H9 (cell line): ENCODE measurements around the gene LY6G5B. TPM values are rescaled to one million over a fixed set of nuclear protein-coding genes. Genes with fewer than 3 reads are reported as not detected.

Source experiments
- DNase-seq: peaks from one replicate; pipeline ENCODE4 v3.0.0-alpha.2; 2017
- H2AFZ ChIP-seq: one replicate; pipeline ENCODE4 v1.6.1; 2013; ENCODE audit warnings: mild to moderate bottlenecking, low read length, control low read depth, moderate library complexity
- H2AK5ac ChIP-seq: 2 replicates; pipeline ENCODE4 v1.6.1; 2013; ENCODE audit warnings: low read length, control low read depth, mixed read lengths; ENCODE audit not compliant: insufficient read length
- H2BK120ac ChIP-seq: one replicate; pipeline ENCODE4 v1.6.1; 2013; ENCODE audit warnings: low read depth, mild to moderate bottlenecking, low read length, control low read depth, inconsistent platforms; ENCODE audit not compliant: poor library complexity, severe bottlenecking
- H2BK12ac ChIP-seq: 2 replicates; pipeline ENCODE4 v1.6.1; 2013; ENCODE audit warnings: low read length, control low read depth, mixed read lengths, low read depth; ENCODE audit not compliant: insufficient read length
- H2BK15ac ChIP-seq: 2 replicates; pipeline ENCODE4 v1.6.1; 2013; ENCODE audit warnings: low read depth, low read length, control low read depth
- H2BK20ac ChIP-seq: one replicate; pipeline ENCODE4 v1.6.1; 2013; ENCODE audit warnings: low read depth, mild to moderate bottlenecking, low read length, control low read depth, inconsistent platforms; ENCODE audit not compliant: poor library complexity, severe bottlenecking
- H2BK5ac ChIP-seq: 2 replicates; pipeline ENCODE4 v1.6.1; 2013; ENCODE audit warnings: low read length, control low read depth, mixed read lengths; ENCODE audit not compliant: insufficient read length
- H3K14ac ChIP-seq: 2 replicates; pipeline ENCODE4 v1.6.1; 2013; ENCODE audit warnings: low read length, control low read depth; ENCODE audit not compliant: insufficient read depth
- H3K18ac ChIP-seq: 2 replicates; pipeline ENCODE4 v1.6.1; 2013; ENCODE audit warnings: low read depth, mild to moderate bottlenecking, mixed read lengths, low read length, control low read depth; ENCODE audit not compliant: insufficient read length
- H3K23ac ChIP-seq: 2 replicates; pipeline ENCODE4 v1.6.1; 2013; ENCODE audit warnings: low read length, control low read depth, mixed read lengths, low read depth; ENCODE audit not compliant: insufficient read length
- H3K23me2 ChIP-seq: 2 replicates; pipeline ENCODE4 v1.6.1; 2013; ENCODE audit warnings: low read depth, mild to moderate bottlenecking, mixed read lengths, low read length, control low read depth; ENCODE audit not compliant: insufficient read length, poor library complexity, severe bottlenecking
- H3K27ac ChIP-seq: 2 replicates; pipeline ENCODE4 v1.5.1; 2013; ENCODE audit warnings: low read length, control low read depth, mixed read lengths, low read depth; ENCODE audit not compliant: insufficient read length
- H3K27me3 ChIP-seq: 2 replicates; pipeline ENCODE4 v1.6.1; 2013; ENCODE audit warnings: low read length, control low read depth, inconsistent platforms; ENCODE audit not compliant: insufficient read depth
- H3K4ac ChIP-seq: 2 replicates; pipeline ENCODE4 v1.6.1; 2013; ENCODE audit warnings: low read depth, mild to moderate bottlenecking, control low read depth, inconsistent platforms, low read length, moderate library complexity
- H3K4me1 ChIP-seq: 2 replicates; pipeline ENCODE4 v1.6.1; 2013; ENCODE audit warnings: low read length, control low read depth, inconsistent platforms; ENCODE audit not compliant: insufficient read depth
- H3K4me2 ChIP-seq: 2 replicates; pipeline ENCODE4 v1.6.1; 2013; ENCODE audit warnings: low read length, control low read depth, mixed read lengths; ENCODE audit not compliant: insufficient read length, insufficient read depth
- H3K56ac ChIP-seq: 2 replicates; pipeline ENCODE4 v1.6.1; 2013; ENCODE audit warnings: low read depth, mild to moderate bottlenecking, mixed read lengths, low read length, control low read depth; ENCODE audit not compliant: insufficient read length
- H3K79me1 ChIP-seq: 2 replicates; pipeline ENCODE4 v1.6.1; 2013; ENCODE audit warnings: low read depth, mild to moderate bottlenecking, moderate library complexity, low read length, control low read depth, inconsistent platforms; ENCODE audit not compliant: insufficient read depth, poor library complexity, severe bottlenecking
- H3K79me2 ChIP-seq: 2 replicates; pipeline ENCODE4 v1.6.1; 2013; ENCODE audit warnings: low read length, control low read depth, inconsistent platforms; ENCODE audit not compliant: insufficient read depth
- H3K9ac ChIP-seq: 2 replicates; pipeline ENCODE4 v1.6.1; 2013; ENCODE audit warnings: low read length, control low read depth, mixed read lengths; ENCODE audit not compliant: insufficient read length; ENCODE audit errors: extremely low read depth
- H3K9me3 ChIP-seq: one replicate; pipeline ENCODE4 v1.6.1; 2013; ENCODE audit warnings: low read depth, low read length, inconsistent platforms; ENCODE audit not compliant: control insufficient read depth
- H3T11ph ChIP-seq: one replicate; pipeline ENCODE4 v1.6.1; 2013; ENCODE audit warnings: mild to moderate bottlenecking, low read length, control low read depth, inconsistent platforms
- H4K20me1 ChIP-seq: one replicate; pipeline ENCODE4 v1.6.1; 2013; ENCODE audit not compliant: control insufficient read depth, insufficient read length, insufficient read depth
- H4K5ac ChIP-seq: 2 replicates; pipeline ENCODE4 v1.6.1; 2013; ENCODE audit warnings: low read depth, mild to moderate bottlenecking, mixed read lengths, low read length, control low read depth; ENCODE audit not compliant: insufficient read length
- H4K8ac ChIP-seq: replicated peaks from 2 replicates; pipeline ENCODE4 v1.6.1; 2013; ENCODE audit warnings: low read length, control low read depth, mixed read lengths, low read depth; ENCODE audit not compliant: insufficient read length
- H4K91ac ChIP-seq: 2 replicates; pipeline ENCODE4 v1.6.1; 2013; ENCODE audit warnings: low read depth, mild to moderate bottlenecking, moderate library complexity, mixed read lengths, low read length, control low read depth; ENCODE audit not compliant: insufficient read length
- H3K27ac Mint-ChIP-seq, 3 experiments: 2 replicates in 2 of 3; 3 replicates in 1 of 3; pipeline ENCODE4 v1.8.0; 2020 to 2021; ENCODE audit warnings: mixed read lengths in 3 of 3, mild to moderate bottlenecking in 1 of 3, moderate library complexity in 1 of 3
- H3K27me3 Mint-ChIP-seq: 2 replicates; pipeline ENCODE4 v1.8.0; 2021; ENCODE audit warnings: low read depth, mild to moderate bottlenecking, moderate library complexity, mixed read lengths
- H3K36me3 Mint-ChIP-seq, 3 experiments: 2 replicates in 2 of 3; 3 replicates in 1 of 3; pipeline ENCODE4 v1.8.0; 2020 to 2021; ENCODE audit warnings: low read depth in 3 of 3, mixed read lengths in 3 of 3; ENCODE audit not compliant: insufficient read depth in 1 of 3
- H3K4me1 Mint-ChIP-seq, 2 experiments: 2 replicates each; pipeline ENCODE4 v1.8.0; 2020; ENCODE audit warnings: mixed read lengths in 2 of 2
- H3K4me3 Mint-ChIP-seq, 2 experiments: 2 replicates in 1 of 2; 3 replicates in 1 of 2; pipeline ENCODE4 v1.8.0; 2020 to 2021; ENCODE audit warnings: mild to moderate bottlenecking in 2 of 2, mixed read lengths in 2 of 2, moderate library complexity in 1 of 2
- H3K9me3 Mint-ChIP-seq, 2 experiments: 2 replicates in 1 of 2; 3 replicates in 1 of 2; pipeline ENCODE4 v1.8.0; 2020; ENCODE audit warnings: mild to moderate bottlenecking in 2 of 2, mixed read lengths in 2 of 2, moderate library complexity in 1 of 2
- CTCF ChIP-seq: fragments of 200-600 bp; sonication (generic); conservative IDR thresholded peaks from 3 replicates; pipeline ENCODE4 v1.8.0; 2021; ENCODE audit warnings: antibody characterized with exemption, mild to moderate bottlenecking
- WGBS: extraction: QIAGEN DNeasy Blood & Tissue Kit; methylation state at CpG from one replicate; pipeline ENCODE4 v1.1.7; 2013; ENCODE audit warnings: missing lambda C conversion rate, low lambda C conversion rate, mixed read lengths; ENCODE audit not compliant: insufficient read length; ENCODE audit errors: extremely low coverage; 5-methylcytosine and 5-hydroxymethylcytosine counted together
- total RNA-seq: library from RNA; stranded (reverse); gene quantifications from 2 replicates; pipeline ENCODE4 v1.2.1, GENCODE V29; 2021

The LY6G5B gene
- total RNA-seq, 1 experiment from 2014 or later, result 21.6 TPM

- H3K36me3 Mint-ChIP-seq, result peaks cover 10 to 19% (median 16%) of the 10 kb centered on the region in 3 experiments; a peak in 6 of 7 replicates
- H3K4me1 Mint-ChIP-seq, result peaks cover 12 to 17% of the 10 kb centered on the region in 2 experiments
- H3K9me3 Mint-ChIP-seq, result no peaks in the 10 kb centered on the region; a peak in 1 of 5 replicates
- Histone ChIP-seq H3T11ph (no peak overlapping the region), H2AK5ac (no peak overlapping the region), H3K27me3 (no peaks in the 10 kb centered on the region; the same call in 1 of the 2 replicates), H3K23ac (no peak overlapping the region), H3K14ac (no peak overlapping the region), H3K4me1 (no peaks in the 10 kb centered on the region), H2BK15ac (no peak overlapping the region), H2BK5ac (no peak overlapping the region), H2AFZ (no peak overlapping the region), H3K4ac (no peak overlapping the region), H2BK12ac (no peak overlapping the region), H4K20me1 (no peaks in the 10 kb centered on the region), H3K56ac (no peak overlapping the region), H3K79me2 (no peaks in the 10 kb centered on the region), H3K4me2 (no peak overlapping the region), H3K79me1 (no peaks in the 10 kb centered on the region), H3K9ac (no peak overlapping the region), H4K91ac (no peak overlapping the region), H2BK120ac (no peak overlapping the region), H3K9me3 (no peaks in the 10 kb centered on the region), H4K8ac (no peak overlapping the region), H4K5ac (no peak overlapping the region), H2BK20ac (no peak overlapping the region), H3K18ac (no peak overlapping the region), H3K27ac (no peak overlapping the region), H3K23me2 (peaks cover 9% of the 10 kb centered on the region)
- peaks cover 17% of the 10 kb centered on the region for H3K27me3 Mint-ChIP-seq
- H3K27ac Mint-ChIP-seq, result no peak overlapping the region
- DNase-seq, result no peak
- peak overlapping the region in 1 of 2 experiments; percentile 17; a peak in 1 of 5 replicates for H3K4me3 Mint-ChIP-seq
- TF ChIP-seq CTCF, result no peak
- WGBS, result no CpG with 5 or more reads among the region's 6 CpGs
Measured at GRCh38 chr6:31676904-31677303, 7.1 kb downstream of the LY6G5B start.
